Activated T-helper 1 cell treated with Interleukin-2 at 50 U/mL for 16 hours (primary cell): Measurements from ENCODE around the gene SLC46A3.
"Not testable (repeated sequence)": the region's sequence is repeated elsewhere in the genome, so short reads cannot be mapped to it uniquely, and the experiment has no call there.

Experiments used
- DNase-seq: peaks from one replicate; pipeline ENCODE4 v3.0.0-alpha.2; 2020; ENCODE audit warnings: low read depth

Gene SLC46A3

DNA sequence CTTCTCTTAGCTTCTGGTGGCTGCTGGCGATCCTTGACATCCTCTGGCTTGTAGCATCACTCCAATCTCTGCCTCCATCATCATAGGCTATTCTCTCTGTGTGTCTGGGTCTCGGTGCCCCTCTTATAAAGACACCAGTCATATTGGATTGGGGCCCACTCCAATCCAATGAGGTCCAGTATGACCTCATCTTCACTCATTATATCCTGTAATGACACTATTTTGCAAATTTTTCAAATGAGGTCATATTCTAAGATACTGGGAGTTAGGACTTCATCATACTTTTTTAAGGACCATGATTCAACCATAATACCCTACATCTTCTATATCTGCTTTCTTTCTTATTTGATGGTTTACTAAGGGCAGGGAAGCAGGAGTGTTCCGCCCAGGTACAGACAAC, 12.0 kb upstream of the SLC46A3 start:
- no peak for DNase-seq

DNA sequence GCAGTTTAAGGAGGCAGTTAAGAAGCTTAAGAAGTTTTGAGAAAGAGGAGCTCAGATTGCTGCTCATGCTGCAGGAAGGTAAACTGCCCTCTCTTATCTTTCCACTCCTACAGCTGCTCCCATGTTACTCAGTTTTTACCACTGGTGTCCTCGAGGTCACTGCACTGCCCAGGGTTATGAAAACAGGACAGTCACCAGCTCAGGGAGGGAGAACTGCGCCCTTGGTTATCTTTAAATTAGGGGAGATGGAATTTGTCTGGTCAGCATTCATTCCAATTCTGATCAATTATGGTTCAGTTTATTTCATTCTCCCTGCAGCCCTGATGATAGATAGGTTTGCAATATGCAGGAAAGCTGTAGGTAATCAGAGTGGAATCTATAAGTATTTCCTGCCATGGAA, 10.8 kb upstream of the SLC46A3 start:
- DNase-seq: no peak

DNA sequence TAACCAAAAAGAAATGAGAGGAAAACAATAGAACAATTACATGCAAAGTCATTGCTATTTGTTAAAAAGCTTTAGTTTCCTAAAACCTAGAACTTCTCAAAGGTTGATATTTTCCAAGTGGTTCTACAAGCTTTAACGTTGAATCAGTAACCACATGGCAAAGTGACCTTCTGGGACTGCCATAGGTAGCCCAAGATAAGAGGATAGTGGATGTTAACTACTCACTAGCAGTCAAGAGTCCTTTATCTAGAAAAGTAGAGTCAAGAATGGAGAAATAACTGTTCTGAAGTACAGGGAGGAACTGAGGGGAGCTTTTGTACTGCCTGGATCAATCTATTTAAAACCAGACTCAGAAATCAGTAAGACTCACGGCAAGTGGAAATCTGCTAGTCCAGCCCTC, 9.9 kb upstream of the SLC46A3 start:
- no peak for DNase-seq

DNA sequence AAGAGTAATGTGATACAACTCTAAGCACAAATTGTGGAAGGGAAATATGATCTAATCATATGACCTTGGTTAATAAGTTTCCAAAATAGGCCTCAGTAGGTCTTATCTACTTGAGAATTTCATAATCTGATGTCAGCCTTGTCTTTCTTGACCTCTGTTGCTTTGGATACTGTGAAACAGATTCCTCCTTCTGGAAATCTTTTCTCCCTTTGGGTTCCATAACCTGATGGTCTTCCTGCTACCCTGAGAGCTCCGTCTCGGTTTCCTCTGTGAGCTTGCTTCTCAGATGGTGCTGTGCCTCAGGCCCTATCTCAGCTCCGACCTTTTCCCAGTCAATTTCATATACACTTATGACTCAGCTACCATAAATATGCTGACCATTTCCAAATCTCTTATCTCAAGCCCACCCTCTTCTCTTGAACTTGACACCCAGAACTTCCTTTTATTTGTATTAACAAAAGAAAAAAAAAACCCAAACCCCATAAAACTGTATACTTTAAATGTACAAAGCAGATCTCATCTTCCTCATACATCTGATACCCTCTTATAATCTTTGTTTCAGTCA, 6.4 kb upstream of the SLC46A3 start:
- no peak for DNase-seq

GRCh38 chr13:28723806-28724205, 5.0 kb upstream of the SLC46A3 start:
- DNase-seq: no peak

DNA sequence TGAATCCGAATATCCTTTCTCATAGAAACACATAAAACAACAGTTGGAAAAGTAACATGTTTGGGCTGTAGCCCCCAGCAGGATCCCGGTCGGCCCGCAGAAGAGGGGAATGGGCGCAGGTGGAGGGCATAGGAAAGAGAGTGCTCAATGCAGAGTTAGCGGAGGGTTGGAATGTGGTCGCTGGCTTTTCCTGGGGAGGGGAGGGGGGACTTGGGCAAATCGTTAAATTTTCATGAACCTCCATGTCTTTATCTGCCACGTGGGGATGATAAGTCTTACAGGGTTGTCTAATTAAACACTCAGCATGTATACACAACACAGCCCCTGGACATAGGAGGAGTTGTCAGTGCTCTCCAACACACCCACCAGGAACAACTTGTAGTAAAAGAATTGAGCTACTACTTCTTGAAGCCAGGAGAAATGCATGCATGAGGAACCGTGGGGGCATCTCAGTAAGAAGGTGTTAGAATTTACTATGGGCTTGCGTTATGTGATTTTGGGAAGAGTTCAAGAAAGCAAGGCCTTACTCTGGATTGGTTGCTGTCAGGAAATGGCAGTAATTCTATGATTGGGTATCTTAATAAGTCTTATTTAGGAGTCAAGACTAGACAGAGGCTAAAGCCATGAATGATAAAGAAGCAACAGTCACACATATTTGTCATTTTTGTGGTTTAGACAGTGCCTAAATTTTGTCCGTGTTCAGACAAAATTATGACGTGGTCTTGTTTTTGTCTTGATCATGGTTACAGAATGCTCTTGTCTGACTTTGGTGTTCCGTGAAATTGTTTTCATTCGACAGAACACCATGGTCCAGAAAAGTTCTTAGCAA, 671 bp upstream of the SLC46A3 start:
- no peak for DNase-seq

DNA sequence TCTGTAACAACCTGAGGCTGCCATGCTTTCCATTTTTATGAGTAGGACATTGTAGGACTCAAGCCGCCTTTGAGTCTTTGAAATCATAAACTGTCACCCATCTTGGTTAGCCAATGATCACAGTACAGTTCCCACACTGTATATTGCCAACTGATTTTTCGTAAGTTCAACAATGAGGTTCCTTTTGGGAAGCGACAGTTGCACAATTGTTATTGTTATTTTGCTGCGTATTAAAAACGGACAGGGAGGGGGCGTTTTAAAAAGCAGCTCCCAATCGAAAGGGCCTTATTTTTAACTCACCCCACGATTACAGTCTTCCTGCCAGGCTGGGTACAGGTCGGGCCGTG, 601 bp downstream of the SLC46A3 start:
- no peak for DNase-seq

GRCh38 chr13:28717170-28717569, 1.6 kb downstream of the SLC46A3 start:
- no peak for DNase-seq

DNA sequence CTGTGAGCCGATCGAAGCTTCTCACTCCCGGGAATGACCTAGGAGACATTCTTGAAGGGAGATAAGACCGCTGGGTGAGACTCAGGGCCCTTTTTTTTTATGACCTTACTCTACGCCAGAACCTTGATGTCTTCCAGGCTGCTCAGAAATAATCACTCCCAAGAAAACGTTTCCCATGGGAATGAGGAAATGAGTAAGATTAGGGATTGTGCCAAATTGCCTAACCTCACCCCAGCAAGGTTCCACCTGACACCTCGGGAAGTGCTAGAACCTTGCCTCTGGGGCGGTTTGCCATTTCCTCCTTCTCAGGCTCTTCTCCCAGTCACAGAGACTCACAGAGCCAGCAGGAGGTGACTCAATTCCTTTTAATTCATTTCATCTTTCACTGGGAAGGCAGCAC, 2.3 kb downstream of the SLC46A3 start:
- DNase-seq: no peak

DNA sequence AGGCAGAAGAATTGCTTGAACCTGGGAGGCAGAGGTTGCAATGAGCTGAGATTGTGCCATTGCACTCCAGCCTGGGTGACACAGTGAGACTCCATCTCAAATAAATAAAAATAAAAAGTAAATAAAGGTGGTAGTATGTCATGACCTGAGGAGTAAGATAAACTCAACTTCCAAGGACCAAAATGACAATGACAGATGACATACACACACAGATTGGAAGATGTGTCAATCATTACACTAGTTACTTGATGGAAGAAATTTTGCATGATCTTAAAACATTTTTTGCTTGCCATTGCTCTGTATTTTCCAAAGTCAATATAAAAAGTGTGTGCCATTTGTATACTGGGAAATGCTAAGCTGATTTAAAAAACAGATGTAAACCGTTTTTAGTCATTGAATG, 4.1 kb downstream of the SLC46A3 start:
- DNase-seq: no peak

- DNase-seq: no peak
These were observed 8.6 kb downstream of the SLC46A3 start for GRCh38 chr13:28710161-28710560.

DNA sequence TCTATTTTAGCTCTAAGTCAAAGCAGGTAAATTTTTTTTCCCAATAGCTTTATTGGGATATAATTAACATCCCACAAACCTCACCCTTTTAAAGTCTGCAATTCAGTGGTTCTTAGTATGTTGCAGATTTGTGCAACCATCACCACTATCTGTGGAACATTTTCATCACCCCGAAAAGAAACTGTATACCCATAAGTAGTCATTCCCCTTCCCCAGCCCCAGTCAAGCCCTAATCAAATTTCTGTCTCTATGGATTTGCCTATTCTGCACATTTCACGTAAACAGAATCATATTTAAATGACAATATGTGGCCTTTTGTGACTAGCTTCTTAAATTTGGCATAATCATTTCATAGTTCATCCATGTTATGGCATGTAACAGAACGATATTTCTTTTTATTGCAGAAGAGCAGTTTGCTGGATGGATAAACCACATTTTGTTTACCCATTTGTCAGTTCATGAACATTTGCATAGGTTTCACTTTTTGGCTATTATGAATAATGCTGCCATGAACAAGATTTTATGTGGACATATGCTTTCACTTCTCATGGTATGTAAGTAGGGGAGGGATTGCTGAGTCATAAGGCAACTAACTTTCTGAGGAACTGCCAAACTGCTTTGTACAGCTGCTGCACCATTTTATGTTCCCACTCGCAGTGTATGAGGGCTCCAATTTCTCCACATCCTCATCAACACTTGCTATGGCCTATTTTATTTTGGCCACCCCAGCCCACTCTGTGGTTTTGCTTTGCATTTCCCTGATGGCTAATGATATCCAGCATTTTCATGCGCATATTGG, 10.9 kb downstream of the SLC46A3 start:
- DNase-seq: no peak

GRCh38 chr13:28705461-28706083, 13.2 kb downstream of the SLC46A3 start:
- DNase-seq: no peak

DNA sequence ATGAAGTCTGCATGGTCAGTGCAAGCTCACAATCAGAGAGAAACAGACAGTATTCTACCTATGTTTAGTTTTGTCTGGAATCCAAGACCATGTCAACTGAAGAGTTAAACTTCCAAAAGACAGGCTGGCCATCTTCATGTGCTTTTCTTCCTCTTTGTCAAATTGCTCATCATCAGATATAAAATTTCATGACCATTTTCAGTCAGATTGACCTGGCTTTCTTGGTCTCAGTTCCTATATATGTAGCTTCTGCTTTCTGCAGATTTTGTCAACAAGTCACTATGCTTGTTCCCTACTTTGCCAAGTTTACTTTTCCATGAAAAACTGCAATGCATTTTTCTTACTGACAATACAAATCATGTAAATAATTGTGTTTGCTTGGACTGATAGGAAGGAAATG, 13.9 kb downstream of the SLC46A3 start:
- DNase-seq: no peak

DNA sequence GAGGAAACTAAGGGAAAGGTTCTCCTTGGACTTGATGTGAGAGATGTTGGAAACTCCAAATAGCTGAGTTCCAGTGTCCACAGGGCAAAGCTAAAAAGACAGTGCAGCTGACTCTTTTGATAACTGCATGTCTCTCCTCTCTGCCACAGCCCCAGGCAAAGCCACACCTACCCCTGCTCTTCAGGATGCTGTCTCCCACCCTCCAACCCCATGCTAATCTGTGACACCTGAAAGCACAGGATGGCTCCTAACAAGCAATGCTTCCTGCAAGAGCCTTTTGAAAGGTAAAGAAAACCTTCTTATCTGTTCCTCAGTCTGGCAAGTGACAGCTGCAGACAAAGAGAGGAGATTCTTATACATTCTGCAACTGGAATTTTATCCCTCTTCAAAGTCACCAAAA, 14.5 kb downstream of the SLC46A3 start:
- DNase-seq: no peak

- no peak for DNase-seq
These were observed 19.5 kb downstream of the SLC46A3 start for GRCh38 chr13:28699246-28699645.

GRCh38 chr13:28697441-28697840, 21.3 kb downstream of the SLC46A3 start:
- no peak for DNase-seq

- not testable (repeated sequence) for DNase-seq
These were observed 24.9 kb downstream of the SLC46A3 start for GRCh38 chr13:28693605-28694491.

DNA sequence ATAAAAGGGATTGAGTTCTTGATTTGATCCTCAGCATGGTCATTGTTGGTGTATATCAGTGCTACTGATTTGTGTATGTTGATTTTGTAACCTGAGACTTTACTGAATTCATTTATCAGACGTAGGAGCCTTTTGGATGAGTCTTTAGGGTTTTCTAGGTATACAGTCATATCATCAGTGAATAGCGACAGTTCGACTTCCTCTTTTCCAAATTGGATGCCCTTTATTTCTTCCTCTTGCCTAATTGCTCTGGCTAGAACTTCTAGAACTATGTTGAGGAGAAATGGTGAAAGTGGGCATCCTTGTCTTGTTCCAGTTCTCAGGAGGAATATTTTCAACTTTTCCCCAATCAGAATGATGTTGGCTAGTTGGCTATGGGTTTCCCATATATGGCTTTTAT, 32.9 kb downstream of the SLC46A3 start:
- no peak for DNase-seq

DNA sequence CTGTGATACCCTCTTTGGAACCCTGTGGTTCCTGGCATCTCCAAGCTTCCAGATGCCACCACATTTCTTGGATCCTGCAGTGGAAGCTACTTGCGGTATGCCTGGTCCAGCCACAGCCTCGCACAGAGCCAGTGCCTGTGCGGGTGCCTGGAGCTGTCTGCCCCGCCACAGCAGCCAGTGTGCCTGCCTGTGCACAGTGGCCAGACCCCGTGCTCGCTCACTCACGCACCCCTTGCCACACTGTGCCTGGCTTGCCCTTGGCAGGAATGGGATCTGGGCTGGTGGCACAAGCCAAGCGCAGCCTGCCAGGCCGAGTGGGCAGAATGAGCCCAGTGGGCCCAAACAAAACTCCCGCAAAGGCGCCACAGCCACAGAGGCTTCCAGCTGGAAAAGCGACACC, 33.7 kb downstream of the SLC46A3 start:
- no peak for DNase-seq

DNA sequence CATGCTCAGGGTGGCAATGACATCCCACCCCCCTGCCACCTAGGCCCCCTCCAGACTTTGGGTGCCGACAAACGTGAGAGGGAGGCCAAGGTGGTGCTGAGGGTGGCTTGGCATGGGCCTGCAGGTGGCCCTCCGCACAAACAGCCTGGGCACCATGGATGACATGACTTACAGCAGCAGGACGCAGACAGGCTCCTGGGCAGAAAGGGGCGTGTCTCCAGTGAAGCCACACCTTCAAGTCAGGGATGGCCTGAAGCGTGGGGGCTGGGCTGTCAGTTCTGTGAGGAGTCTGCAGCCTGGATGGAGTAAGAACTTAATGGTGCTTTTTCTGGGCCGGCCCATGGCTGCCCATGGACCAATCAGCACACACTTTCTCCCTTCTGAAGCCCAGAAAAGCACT, 34.5 kb downstream of the SLC46A3 start:
- no peak for DNase-seq

DNA sequence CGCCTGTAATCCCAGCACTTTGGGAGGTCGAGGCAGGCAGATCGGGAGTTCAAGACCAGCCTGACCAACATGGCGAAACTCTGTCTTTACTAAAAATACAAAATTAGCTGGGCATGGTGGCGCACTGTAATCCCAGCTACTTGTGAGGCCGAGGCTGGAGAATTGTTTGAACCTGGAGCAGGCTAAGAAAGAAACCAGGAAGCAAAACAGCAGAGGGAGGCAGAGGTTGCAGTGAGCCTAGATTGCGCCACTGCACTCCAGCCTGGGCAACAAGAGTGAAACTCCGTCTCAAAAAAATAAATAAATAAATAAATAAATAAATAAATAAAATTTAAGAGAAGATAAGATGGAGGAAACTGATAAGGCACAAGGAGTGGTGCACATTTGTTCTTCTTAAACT, 35.6 kb downstream of the SLC46A3 start:
- not testable (repeated sequence) for DNase-seq
